Cardiac muscle cell (in vitro differentiated cells and primary cell): ENCODE results near the gene RUNX2. TPM values are rescaled to one million over a fixed set of nuclear protein-coding genes. Genes with fewer than 3 reads are reported as not detected.
A peak's percentile ranks its signal among the peaks of the same experiment; 100 is the strongest.

Experiments used
- DNase-seq, 2 donors: peaks; one replicate each; pipeline versions ENCODE4 v3.0.0 to v3.0.0-alpha.2; 2010 to 2017; ENCODE audit warnings: low read depth in 1 of 2, low spot score in 1 of 2
- H3K27ac ChIP-seq: fragments of 200-600 bp; sonication (generic); 2 replicates; pipeline ENCODE4 v1.5.1; 2016
- H3K27me3 ChIP-seq: fragments of 200-600 bp; sonication (generic); 2 replicates; pipeline ENCODE4 v1.6.0; 2016; ENCODE audit warnings: control low read depth
- H3K36me3 ChIP-seq: fragments of 200-600 bp; sonication (generic); 2 replicates; pipeline ENCODE4 v1.5.1; 2016; ENCODE audit warnings: control low read depth
- H3K4me1 ChIP-seq: fragments of 200-600 bp; sonication (generic); 2 replicates; pipeline ENCODE4 v1.8.1; 2017; ENCODE audit warnings: low read depth, mild to moderate bottlenecking, mixed run types
- H3K4me3 ChIP-seq: fragments of 200-600 bp; sonication (generic); 2 replicates; pipeline ENCODE4 v1.5.1; 2016; ENCODE audit warnings: mild to moderate bottlenecking
- H3K9me3 ChIP-seq: fragments of 200-600 bp; sonication (generic); 2 replicates; pipeline ENCODE4 v1.5.1; 2017; ENCODE audit warnings: low read depth, mild to moderate bottlenecking, control low read depth
- polyA plus RNA-seq: library from polyadenylated mRNA; unstranded; fragments of >200 nt; fragmentation: Nextera tagmentation; extraction: Ambion mirVana; gene quantifications from 2 replicates; pipeline ENCODE4 v1.2.1, GENCODE V29; 2016
- total RNA-seq: library from RNA; depleted of rRNA; stranded (reverse); fragments of >200 nt; gene quantifications from 2 replicates; pipeline ENCODE4 v1.2.3, GENCODE V29; 2016
- TF ChIP-seq, protein P1 (sequence below): IDR thresholded peaks from 2 replicates; pipeline ENCODE4 v1.5.1; 2012; ENCODE audit warnings: low read depth, mild to moderate bottlenecking, low read length

Gene RUNX2
- total and polyA plus RNA-seq, 2 experiments from 2014 or later: 1.6 to 1.9 TPM

DNA sequence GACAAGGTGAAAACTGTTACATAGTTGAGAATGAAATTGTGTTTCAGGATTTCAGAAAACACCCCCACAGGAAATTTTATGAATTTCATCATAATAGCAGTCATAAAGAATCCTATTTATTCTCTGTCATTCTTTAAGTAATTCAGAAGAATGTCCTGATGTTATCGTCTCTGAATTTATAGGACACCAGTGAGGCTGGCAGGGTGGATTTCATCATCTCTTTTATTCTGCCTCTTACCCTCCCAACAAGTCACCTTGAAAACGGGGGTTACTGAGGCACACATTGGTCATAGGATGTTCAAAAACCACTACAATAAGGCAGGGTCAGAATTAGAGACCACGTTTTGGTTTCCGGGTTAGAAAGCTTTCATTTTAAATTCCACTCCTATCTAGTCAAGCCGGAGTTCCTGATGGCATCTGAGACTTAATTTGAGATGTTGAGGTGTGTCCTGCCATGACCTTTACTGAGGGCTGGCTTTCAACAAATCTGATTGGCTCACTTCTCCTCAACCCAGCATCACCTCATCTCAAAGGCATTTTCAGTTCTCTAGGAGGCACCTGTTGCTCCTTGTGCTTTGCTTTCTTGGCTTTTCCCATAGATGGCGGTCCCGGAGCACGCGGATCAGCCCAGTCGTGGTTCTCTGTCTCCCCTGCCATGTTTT, 280.3 kb downstream of the RUNX2 start:
- Histone ChIP-seq H3K27me3 (no peaks in the 10 kb centered on the region), H3K9me3 (no peaks in the 10 kb centered on the region), H3K27ac (no peak overlapping the region), H3K4me1 (no peaks in the 10 kb centered on the region), H3K4me3 (no peak overlapping the region), H3K36me3 (no peaks in the 10 kb centered on the region)
- DNase-seq: peak in 1 of 2 donors; percentile 49
- TF ChIP-seq, protein P1, sequence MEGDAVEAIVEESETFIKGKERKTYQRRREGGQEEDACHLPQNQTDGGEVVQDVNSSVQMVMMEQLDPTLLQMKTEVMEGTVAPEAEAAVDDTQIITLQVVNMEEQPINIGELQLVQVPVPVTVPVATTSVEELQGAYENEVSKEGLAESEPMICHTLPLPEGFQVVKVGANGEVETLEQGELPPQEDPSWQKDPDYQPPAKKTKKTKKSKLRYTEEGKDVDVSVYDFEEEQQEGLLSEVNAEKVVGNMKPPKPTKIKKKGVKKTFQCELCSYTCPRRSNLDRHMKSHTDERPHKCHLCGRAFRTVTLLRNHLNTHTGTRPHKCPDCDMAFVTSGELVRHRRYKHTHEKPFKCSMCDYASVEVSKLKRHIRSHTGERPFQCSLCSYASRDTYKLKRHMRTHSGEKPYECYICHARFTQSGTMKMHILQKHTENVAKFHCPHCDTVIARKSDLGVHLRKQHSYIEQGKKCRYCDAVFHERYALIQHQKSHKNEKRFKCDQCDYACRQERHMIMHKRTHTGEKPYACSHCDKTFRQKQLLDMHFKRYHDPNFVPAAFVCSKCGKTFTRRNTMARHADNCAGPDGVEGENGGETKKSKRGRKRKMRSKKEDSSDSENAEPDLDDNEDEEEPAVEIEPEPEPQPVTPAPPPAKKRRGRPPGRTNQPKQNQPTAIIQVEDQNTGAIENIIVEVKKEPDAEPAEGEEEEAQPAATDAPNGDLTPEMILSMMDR: no peak

DNA sequence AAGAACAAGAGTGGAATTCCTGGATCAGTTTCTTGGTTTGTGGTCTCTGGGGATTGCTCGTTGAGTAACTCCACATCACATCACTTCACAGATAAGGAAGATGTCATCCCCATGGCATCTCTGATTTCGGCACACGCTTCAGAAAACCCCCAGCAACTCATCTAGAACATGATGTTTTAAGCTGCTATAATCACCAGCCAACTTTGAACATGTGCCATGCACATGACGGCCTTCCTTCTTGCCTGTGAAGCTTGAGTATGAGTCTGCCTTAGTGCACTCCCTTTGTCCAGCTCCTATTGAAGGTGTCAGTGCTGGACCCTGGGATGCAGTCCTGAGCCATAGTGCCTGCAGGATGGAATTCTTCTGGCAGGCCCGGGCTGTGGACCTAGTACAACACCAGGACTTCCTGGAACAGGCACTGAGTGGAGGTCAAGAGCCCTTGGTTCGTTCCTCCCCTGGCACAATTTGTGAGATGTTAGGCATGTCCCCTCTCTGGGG, 281.1 kb downstream of the RUNX2 start:
- H3K36me3 ChIP-seq: no peaks in the 10 kb centered on the region
- H3K4me1 ChIP-seq: no peaks in the 10 kb centered on the region
- DNase-seq: peak in 1 of 2 donors; percentile 95
- no peaks in the 10 kb centered on the region for H3K9me3 ChIP-seq
- no peaks in the 10 kb centered on the region for H3K27me3 ChIP-seq
- H3K4me3 ChIP-seq: no peak overlapping the region
- TF ChIP-seq, protein P1: no peak
- no peak overlapping the region for H3K27ac ChIP-seq

DNA sequence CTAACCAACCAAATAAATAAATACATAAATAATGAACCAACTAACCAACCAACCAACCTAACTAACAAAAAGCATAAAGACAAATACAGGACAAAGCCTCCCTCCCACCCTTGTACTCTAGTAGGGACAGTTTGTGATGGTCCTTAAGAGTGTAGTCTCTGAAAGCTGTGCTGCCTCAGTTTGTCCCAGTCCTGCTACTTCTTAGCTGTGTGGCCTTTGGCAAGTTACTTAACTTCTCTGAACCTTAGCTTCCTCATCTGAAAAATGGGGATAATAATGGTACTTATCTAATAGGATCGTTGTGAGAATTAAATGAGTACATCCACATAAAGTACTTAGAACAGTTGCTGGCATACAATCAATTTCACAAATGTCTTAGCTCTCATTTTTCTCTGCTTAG, 282.2 kb downstream of the RUNX2 start:
- Histone ChIP-seq H3K36me3 (no peaks in the 10 kb centered on the region), H3K27me3 (no peaks in the 10 kb centered on the region), H3K4me1 (no peaks in the 10 kb centered on the region), H3K9me3 (no peaks in the 10 kb centered on the region), H3K4me3 (no peak overlapping the region), H3K27ac (no peak overlapping the region)
- no peak for DNase-seq
- TF ChIP-seq, protein P1: no peak

DNA sequence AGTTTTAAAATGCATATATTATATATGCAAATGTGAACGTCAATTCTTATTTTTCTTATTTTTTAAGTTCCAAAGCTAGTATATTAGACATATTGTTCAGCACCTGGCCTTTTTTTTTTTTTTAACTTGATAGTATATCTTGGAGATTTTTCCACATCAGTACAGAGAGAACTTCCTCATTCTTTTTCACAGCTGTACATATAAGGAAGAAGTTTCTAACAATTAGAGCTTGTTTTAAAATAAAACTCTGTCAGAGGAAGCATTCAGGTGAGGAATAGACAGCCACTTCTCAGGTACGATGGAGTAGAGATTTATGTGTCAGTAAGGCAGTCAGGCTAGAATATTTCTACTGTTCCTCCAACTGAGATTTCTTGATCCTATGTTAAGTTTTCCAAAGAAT, 282.7 kb downstream of the RUNX2 start:
- H3K36me3 ChIP-seq: no peaks in the 10 kb centered on the region
- H3K9me3 ChIP-seq: no peaks in the 10 kb centered on the region
- H3K4me1 ChIP-seq: no peaks in the 10 kb centered on the region
- no peaks in the 10 kb centered on the region for H3K27me3 ChIP-seq
- DNase-seq: no peak
- no peak overlapping the region for H3K4me3 ChIP-seq
- TF ChIP-seq, protein P1: no peak
- no peak overlapping the region for H3K27ac ChIP-seq

DNA sequence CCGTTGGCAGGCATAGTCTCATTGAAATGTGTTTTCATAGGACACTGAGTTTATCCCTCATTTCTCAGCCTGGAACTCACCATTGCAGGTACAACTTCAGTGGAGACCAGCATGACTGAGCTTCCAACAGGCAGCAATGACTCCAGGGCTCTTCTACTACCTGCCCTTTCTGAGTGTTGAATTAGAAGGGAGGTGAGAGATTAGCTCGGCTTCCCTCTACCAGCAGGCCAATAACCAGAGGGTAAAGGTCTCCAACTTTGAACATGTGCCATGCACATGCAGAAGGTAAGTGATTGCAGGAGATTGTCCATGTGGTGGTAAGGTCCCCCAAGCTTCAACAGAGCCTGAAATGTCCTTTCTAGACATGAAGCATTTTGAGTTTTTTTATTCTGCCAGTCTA, 283.4 kb downstream of the RUNX2 start:
- H3K4me3 ChIP-seq: no peak overlapping the region
- H3K9me3 ChIP-seq: no peaks in the 10 kb centered on the region
- no peak overlapping the region for H3K27ac ChIP-seq
- TF ChIP-seq, protein P1: no peak
- no peaks in the 10 kb centered on the region for H3K36me3 ChIP-seq
- DNase-seq: no peak
- H3K4me1 ChIP-seq: no peaks in the 10 kb centered on the region
- H3K27me3 ChIP-seq: no peaks in the 10 kb centered on the region
